Activated CD8-positive, alpha-beta memory T cell treated with anti-CD3 and anti-CD28 coated beads for 1 hour (primary cell): ENCODE data around the gene LINGO4.

Source experiments
- DNase-seq, 2 donors: peaks; one replicate each; pipeline ENCODE4 v3.0.0-alpha.2; 2020; ENCODE audit warnings: low read depth in 1 of 2; ENCODE audit errors: extremely low read depth in 1 of 2

LINGO4 gene

DNA sequence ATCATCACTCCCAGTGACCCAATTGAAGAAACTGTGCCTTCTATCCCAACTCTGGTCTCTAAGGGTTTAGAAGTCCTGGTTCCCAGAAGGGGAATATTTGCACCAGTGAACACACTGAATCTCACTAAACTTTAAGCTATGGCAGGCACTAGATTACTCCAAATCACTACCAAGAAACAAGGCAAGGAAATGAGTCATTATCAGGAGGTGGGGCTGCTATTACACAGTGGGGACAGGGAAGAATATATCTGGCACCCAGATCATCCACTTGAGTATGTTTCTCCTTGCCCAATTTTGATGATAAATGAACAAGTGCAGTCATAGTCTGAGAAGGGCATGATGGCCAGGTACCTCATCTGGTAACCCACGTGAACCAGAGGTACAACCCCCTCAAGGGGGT lies 48.9 kb downstream of the LINGO4 start:
- DNase-seq, result no peak
